GOT3 (cell line): ENCODE measurements around the gene MYEOV.

Experiments used
- DNase-seq: peaks from one replicate; lab custom pipeline; 2025; ENCODE audit warnings: mixed read lengths; lab: John Stamatoyannopoulos, UW

Gene MYEOV

GRCh38 chr11:69342588-69343330 lies 48.8 kb downstream of the MYEOV start:
- DNase-seq = no peak

GRCh38 chr11:69343401-69344321 lies 49.7 kb downstream of the MYEOV start:
- no peak for DNase-seq

- DNase-seq = no peak
Measured at GRCh38 chr11:69344570-69345145, 50.7 kb downstream of the MYEOV start.
